Measurements from ENCODE around the gene CNDP1.

- TF ChIP-seq POLR2A (IDR thresholded peaks at IDR 0.05) (no peak), CTCF (IDR thresholded peaks at IDR 0.05) (no peak)
Measured at GRCh38 chr18:74528478-74528877, 5.8 kb upstream of the CNDP1 start.
